NB4 (cell line): ENCODE results near the gene MDM4.

Source experiments
- MAX ChIP-seq: IDR thresholded peaks from 2 replicates; pipeline ENCODE4 v1.6.1; 2011; ENCODE audit warnings: low read depth, low read length
- POLR2A ChIP-seq: IDR thresholded peaks from 2 replicates; pipeline ENCODE4 v1.6.1; 2011; ENCODE audit warnings: mild to moderate bottlenecking; ENCODE audit not compliant: insufficient read length; ENCODE audit errors: extremely low read depth
- TF ChIP-seq, protein P1 (sequence below): IDR thresholded peaks from one replicate; pipeline ENCODE4 v1.5.1; 2012; ENCODE audit warnings: low read depth, low read length

GRCh38 chr1:204544321-204544720, 28.1 kb downstream of the MDM4 start:
- TF ChIP-seq, protein P1, sequence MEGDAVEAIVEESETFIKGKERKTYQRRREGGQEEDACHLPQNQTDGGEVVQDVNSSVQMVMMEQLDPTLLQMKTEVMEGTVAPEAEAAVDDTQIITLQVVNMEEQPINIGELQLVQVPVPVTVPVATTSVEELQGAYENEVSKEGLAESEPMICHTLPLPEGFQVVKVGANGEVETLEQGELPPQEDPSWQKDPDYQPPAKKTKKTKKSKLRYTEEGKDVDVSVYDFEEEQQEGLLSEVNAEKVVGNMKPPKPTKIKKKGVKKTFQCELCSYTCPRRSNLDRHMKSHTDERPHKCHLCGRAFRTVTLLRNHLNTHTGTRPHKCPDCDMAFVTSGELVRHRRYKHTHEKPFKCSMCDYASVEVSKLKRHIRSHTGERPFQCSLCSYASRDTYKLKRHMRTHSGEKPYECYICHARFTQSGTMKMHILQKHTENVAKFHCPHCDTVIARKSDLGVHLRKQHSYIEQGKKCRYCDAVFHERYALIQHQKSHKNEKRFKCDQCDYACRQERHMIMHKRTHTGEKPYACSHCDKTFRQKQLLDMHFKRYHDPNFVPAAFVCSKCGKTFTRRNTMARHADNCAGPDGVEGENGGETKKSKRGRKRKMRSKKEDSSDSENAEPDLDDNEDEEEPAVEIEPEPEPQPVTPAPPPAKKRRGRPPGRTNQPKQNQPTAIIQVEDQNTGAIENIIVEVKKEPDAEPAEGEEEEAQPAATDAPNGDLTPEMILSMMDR: no peak
- TF ChIP-seq POLR2A: no peak
- no peak for TF ChIP-seq MAX
